Measurements from ENCODE around the gene FSD1.

The FSD1 gene

GRCh38 chr19:4366666-4367335 lies 62.4 kb downstream of the FSD1 start:
- no peak for DNase-seq

GRCh38 chr19:4367336-4367723 lies 62.9 kb downstream of the FSD1 start:
- no peak for DNase-seq

- DNase-seq: no peak
These were observed 63.4 kb downstream of the FSD1 start for GRCh38 chr19:4367781-4368127.

GRCh38 chr19:4368128-4368820 lies 63.9 kb downstream of the FSD1 start:
- DNase-seq: peak; percentile 50

- DNase-seq: peak; percentile 54
These were observed 64.9 kb downstream of the FSD1 start for GRCh38 chr19:4369109-4369887.

GRCh38 chr19:4369888-4370260 lies 65.5 kb downstream of the FSD1 start:
- peak; percentile 68 for DNase-seq

- DNase-seq: no peak
These were observed 66.1 kb downstream of the FSD1 start for GRCh38 chr19:4370418-4371041.

- DNase-seq: peak; percentile 65
These were observed 67.1 kb downstream of the FSD1 start for GRCh38 chr19:4371247-4372164.

- no peak for DNase-seq
These were observed 68.0 kb downstream of the FSD1 start for GRCh38 chr19:4372165-4373012.

- no peak for DNase-seq
These were observed 68.6 kb downstream of the FSD1 start for GRCh38 chr19:4373013-4373367.

Data from left hindlimb (tissue), 1 donor.